ENCODE results near the gene CCDC85C. TPM values are rescaled to one million over a fixed set of nuclear protein-coding genes. Genes with fewer than 3 reads are reported as not detected.
A peak's percentile ranks its signal among the peaks of the same experiment; 100 is the strongest.

Gene CCDC85C
- total and polyA plus RNA-seq, 10 donors, result 1.6 to 12.4 (median 8.1) TPM

GRCh38 chr14:99630202-99630601, 26.2 kb upstream of the CCDC85C start:
- Histone ChIP-seq H3K27me3 (replicated peaks in 1 of 7) (peaks cover 0 to 12% (median 0%) of the 10 kb centered on the region in 7 donors), H3K9me3 (no peaks in the 10 kb centered on the region)
- intact Hi-C loops (cut with DNase I; ENCODE audit: low total_unique reads), result no loop called here

GRCh38 chr14:99628887-99629618, 25.0 kb upstream of the CCDC85C start:
- intact Hi-C loops (cut with DNase I; ENCODE audit: low total_unique reads), result loop anchor here (2.0 kb wide), 1 partner anchor 110 kb away; no protein-coding TSS in a partner anchor
- Histone ChIP-seq H3K36me3 (no peaks in the 10 kb centered on the region), H3K27me3 (replicated peaks in 1 of 7) (peaks cover 0 to 22% (median 0%) of the 10 kb centered on the region in 7 donors), H3K9me3 (no peaks in the 10 kb centered on the region), H3K4me1 (peaks cover 0 to 8% (median 6%) of the 10 kb centered on the region in 6 donors), H3K27ac (no peak overlapping the region), H3K4me3 (no peak overlapping the region)
- peak; percentile 86 to 95 (median 92) for TF ChIP-seq CTCF (IDR thresholded peaks at IDR 0.05 in 8 of 11, conservative IDR thresholded peaks at IDR 0.05 in 3 of 11)
- no peak for TF ChIP-seq POLR2A (IDR thresholded peaks at IDR 0.05)
- TF ChIP-seq POLR2AphosphoS5 (IDR thresholded peaks at IDR 0.05), result peak; percentile 27 to 70 (median 63)
- DNase-seq, result peak; percentile 89
- WGBS, 5 donors, result 22 to 35% (median 24%) methylated on average over 14 to 20 of the region's 20 CpGs

More at GRCh38 chr14:99630202-99630601, 26.2 kb upstream of the CCDC85C start:
- DNase-seq, result no peak
- WGBS, 5 donors, result 70 to 76% (median 73%) methylated on average over 7 to 8 of the region's 8 CpGs
- TF ChIP-seq CTCF (IDR thresholded peaks at IDR 0.05 in 8 of 11, conservative IDR thresholded peaks at IDR 0.05 in 3 of 11), result no peak
- TF ChIP-seq POLR2AphosphoS5 (IDR thresholded peaks at IDR 0.05), result no peak
- no peak for TF ChIP-seq POLR2A (IDR thresholded peaks at IDR 0.05)
- H3K4me1 ChIP-seq, result peaks cover 0 to 8% (median 6%) of the 10 kb centered on the region in 6 donors
- H3K4me3 ChIP-seq, result no peak overlapping the region
- no peak overlapping the region for H3K27ac ChIP-seq
- no peaks in the 10 kb centered on the region for H3K36me3 ChIP-seq

GRCh38 chr14:99627510-99628381, 23.7 kb upstream of the CCDC85C start:
- TF ChIP-seq CTCF (IDR thresholded peaks at IDR 0.05 in 8 of 11, conservative IDR thresholded peaks at IDR 0.05 in 3 of 11) (no peak), POLR2AphosphoS5 (IDR thresholded peaks at IDR 0.05) (no peak), POLR2A (IDR thresholded peaks at IDR 0.05) (no peak)
- WGBS, 5 donors, result 77 to 86% (median 80%) methylated on average over 13 of the region's 13 CpGs
- H3K4me1 ChIP-seq, result peaks cover 0 to 8% (median 6%) of the 10 kb centered on the region in 6 donors
- no peaks in the 10 kb centered on the region for H3K36me3 ChIP-seq
- no peak overlapping the region for H3K27ac ChIP-seq
- no peak overlapping the region for H3K4me3 ChIP-seq
- intact Hi-C loops (cut with DNase I; ENCODE audit: low total_unique reads), result loop anchor here (2.0 kb wide), 1 partner anchor 109 kb away; no protein-coding TSS in a partner anchor
- H3K9me3 ChIP-seq, result no peaks in the 10 kb centered on the region
- DNase-seq, result no peak
- peaks cover 0 to 25% (median 0%) of the 10 kb centered on the region in 7 donors for H3K27me3 ChIP-seq (replicated peaks in 1 of 7)

Data from spleen (tissue), 11 donors.